Measurements from ENCODE around the gene CARD11.

DNA sequence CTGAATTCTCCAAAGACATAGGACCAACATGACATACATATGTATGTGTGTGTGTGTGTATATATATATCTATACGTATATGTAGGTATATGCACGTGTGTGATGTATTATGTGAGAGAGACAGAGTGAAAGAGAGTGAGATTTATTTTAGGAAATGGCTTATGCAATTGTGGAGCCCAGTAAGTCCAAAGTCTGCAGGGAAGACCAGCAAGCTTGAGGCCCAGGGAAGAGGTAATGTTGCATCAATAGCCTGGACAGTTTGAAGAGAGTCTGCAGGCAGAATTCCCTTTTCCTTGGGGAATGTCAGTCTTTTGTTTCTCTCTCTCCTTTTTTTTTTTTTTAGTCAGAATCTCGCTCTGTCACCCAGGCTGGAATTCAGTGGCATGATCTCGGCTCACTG, 33.0 kb upstream of the CARD11 start:
- TF ChIP-seq CTCF (IDR thresholded peaks at IDR 0.05) = no peak
- TF ChIP-seq POLR2A (IDR thresholded peaks at IDR 0.05) = no peak

Measured in testis (tissue), 2 donors.